Measurements from ENCODE around the gene CPXM2. TPM values are rescaled to one million over a fixed set of nuclear protein-coding genes. Genes with fewer than 3 reads are reported as not detected.

Gene CPXM2
- total and polyA plus RNA-seq, 4 donors: 0.05 to 0.92 (median 0.44) TPM

DNA sequence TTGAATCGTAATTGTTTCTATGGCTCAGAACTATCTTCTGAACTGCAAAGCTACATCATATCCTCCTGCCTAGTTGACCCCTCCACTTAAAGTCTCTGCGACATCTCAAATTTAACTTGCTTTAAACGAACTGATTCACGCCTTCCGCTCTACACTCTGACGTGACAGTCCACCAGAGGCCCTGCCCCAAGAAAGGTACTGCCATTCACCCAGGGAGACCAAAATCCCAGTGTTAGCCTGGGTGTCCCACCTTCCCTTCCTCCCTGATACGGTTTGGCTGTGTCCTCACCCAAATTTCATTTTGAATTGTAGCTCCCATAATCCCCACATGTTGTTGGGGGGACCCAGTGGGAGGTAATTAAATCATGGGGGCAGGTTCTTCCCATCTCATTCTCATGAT, 90.8 kb downstream of the CPXM2 start (continued):
- TF ChIP-seq, protein P1, sequence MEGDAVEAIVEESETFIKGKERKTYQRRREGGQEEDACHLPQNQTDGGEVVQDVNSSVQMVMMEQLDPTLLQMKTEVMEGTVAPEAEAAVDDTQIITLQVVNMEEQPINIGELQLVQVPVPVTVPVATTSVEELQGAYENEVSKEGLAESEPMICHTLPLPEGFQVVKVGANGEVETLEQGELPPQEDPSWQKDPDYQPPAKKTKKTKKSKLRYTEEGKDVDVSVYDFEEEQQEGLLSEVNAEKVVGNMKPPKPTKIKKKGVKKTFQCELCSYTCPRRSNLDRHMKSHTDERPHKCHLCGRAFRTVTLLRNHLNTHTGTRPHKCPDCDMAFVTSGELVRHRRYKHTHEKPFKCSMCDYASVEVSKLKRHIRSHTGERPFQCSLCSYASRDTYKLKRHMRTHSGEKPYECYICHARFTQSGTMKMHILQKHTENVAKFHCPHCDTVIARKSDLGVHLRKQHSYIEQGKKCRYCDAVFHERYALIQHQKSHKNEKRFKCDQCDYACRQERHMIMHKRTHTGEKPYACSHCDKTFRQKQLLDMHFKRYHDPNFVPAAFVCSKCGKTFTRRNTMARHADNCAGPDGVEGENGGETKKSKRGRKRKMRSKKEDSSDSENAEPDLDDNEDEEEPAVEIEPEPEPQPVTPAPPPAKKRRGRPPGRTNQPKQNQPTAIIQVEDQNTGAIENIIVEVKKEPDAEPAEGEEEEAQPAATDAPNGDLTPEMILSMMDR (IDR thresholded peaks at IDR 0.05; ENCODE audit: low read depth, low read length, missing input control): no peak
- TF ChIP-seq TAF1 (conservative IDR thresholded peaks at IDR 0.05): no peak
- TF ChIP-seq HNF4G (IDR thresholded peaks at IDR 0.05): no peak
- TF ChIP-seq FOXA2 (IDR thresholded peaks at IDR 0.05): no peak
- TF ChIP-seq HNF4A (conservative IDR thresholded peaks at IDR 0.05): no peak
- no peak for TF ChIP-seq SP1 (IDR thresholded peaks at IDR 0.05)

DNA sequence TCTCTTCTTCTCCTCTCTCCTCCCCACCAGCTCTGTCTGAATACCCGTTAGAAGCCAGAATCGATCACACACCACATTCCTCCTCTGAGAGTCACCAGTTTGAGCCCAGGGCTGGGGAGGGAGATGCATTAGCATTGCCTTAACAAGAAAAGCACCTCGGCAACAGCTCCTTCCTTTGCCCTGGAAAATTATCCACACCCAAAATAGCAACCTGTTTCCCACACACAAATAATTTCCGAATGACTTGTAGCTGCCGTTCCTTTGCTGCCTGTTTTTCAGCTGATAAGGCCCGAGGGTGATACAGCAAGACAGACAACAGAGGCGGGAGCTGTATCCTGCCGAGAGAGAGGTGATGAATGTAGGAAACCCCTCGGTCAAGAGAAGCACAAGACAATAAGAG, 91.3 kb downstream of the CPXM2 start:
- WGBS: 22% methylated on average over 9 of the region's 9 CpGs
- H3K36me3 ChIP-seq (ENCODE audit: control insufficient read depth in 4 of 4, insufficient read depth in 3 of 4, low read depth in 1 of 4, low read length in 3 of 4): no peaks in the 10 kb centered on the region
- peaks cover 0 to 3% (median 0%) of the 10 kb centered on the region in 4 donors for H3K27me3 ChIP-seq (ENCODE audit: control insufficient read depth in 4 of 4, insufficient read depth in 4 of 4, low read length in 3 of 4)
- H3K27ac ChIP-seq (ENCODE audit: low read depth in 1 of 2, low read length in 2 of 2): no peak overlapping the region
- peaks cover 0 to 1% (median 0%) of the 10 kb centered on the region in 4 donors for H3K9me3 ChIP-seq (ENCODE audit: control insufficient read depth in 4 of 4, low read length in 3 of 4)
- TF ChIP-seq HNF4G (IDR thresholded peaks at IDR 0.05) (no peak), EGR1 (IDR thresholded peaks at IDR 0.05; ENCODE audit: low read depth in 2 of 2) (no peak), NR2F2 (IDR thresholded peaks at IDR 0.05) (no peak), TAF1 (conservative IDR thresholded peaks at IDR 0.05) (no peak), HNF4A (conservative IDR thresholded peaks at IDR 0.05) (no peak), GABPA (IDR thresholded peaks at IDR 0.05 in 1 of 2, conservative IDR thresholded peaks at IDR 0.05 in 1 of 2) (no peak), RXRA (IDR thresholded peaks at IDR 0.05) (no peak), SP1 (IDR thresholded peaks at IDR 0.05) (no peak), YY1 (IDR thresholded peaks at IDR 0.05) (no peak)
- TF ChIP-seq, protein P2, sequence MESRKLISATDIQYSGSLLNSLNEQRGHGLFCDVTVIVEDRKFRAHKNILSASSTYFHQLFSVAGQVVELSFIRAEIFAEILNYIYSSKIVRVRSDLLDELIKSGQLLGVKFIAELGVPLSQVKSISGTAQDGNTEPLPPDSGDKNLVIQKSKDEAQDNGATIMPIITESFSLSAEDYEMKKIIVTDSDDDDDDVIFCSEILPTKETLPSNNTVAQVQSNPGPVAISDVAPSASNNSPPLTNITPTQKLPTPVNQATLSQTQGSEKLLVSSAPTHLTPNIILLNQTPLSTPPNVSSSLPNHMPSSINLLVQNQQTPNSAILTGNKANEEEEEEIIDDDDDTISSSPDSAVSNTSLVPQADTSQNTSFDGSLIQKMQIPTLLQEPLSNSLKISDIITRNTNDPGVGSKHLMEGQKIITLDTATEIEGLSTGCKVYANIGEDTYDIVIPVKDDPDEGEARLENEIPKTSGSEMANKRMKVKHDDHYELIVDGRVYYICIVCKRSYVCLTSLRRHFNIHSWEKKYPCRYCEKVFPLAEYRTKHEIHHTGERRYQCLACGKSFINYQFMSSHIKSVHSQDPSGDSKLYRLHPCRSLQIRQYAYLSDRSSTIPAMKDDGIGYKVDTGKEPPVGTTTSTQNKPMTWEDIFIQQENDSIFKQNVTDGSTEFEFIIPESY (IDR thresholded peaks at IDR 0.05): no peak
- TF ChIP-seq, protein P3, sequence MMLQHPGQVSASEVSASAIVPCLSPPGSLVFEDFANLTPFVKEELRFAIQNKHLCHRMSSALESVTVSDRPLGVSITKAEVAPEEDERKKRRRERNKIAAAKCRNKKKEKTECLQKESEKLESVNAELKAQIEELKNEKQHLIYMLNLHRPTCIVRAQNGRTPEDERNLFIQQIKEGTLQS (IDR thresholded peaks at IDR 0.05): no peak
- TF ChIP-seq, protein P4, sequence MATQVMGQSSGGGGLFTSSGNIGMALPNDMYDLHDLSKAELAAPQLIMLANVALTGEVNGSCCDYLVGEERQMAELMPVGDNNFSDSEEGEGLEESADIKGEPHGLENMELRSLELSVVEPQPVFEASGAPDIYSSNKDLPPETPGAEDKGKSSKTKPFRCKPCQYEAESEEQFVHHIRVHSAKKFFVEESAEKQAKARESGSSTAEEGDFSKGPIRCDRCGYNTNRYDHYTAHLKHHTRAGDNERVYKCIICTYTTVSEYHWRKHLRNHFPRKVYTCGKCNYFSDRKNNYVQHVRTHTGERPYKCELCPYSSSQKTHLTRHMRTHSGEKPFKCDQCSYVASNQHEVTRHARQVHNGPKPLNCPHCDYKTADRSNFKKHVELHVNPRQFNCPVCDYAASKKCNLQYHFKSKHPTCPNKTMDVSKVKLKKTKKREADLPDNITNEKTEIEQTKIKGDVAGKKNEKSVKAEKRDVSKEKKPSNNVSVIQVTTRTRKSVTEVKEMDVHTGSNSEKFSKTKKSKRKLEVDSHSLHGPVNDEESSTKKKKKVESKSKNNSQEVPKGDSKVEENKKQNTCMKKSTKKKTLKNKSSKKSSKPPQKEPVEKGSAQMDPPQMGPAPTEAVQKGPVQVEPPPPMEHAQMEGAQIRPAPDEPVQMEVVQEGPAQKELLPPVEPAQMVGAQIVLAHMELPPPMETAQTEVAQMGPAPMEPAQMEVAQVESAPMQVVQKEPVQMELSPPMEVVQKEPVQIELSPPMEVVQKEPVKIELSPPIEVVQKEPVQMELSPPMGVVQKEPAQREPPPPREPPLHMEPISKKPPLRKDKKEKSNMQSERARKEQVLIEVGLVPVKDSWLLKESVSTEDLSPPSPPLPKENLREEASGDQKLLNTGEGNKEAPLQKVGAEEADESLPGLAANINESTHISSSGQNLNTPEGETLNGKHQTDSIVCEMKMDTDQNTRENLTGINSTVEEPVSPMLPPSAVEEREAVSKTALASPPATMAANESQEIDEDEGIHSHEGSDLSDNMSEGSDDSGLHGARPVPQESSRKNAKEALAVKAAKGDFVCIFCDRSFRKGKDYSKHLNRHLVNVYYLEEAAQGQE (IDR thresholded peaks at IDR 0.05): no peak
- TF ChIP-seq, protein P1 (IDR thresholded peaks at IDR 0.05; ENCODE audit: low read depth, low read length, missing input control): no peak
- no peak for DNase-seq (ENCODE audit: low spot score)
- H3K9ac ChIP-seq (ENCODE audit: low read depth in 1 of 2, low read length in 2 of 2): no peak overlapping the region
- H3K4me3 ChIP-seq (ENCODE audit: low read depth in 1 of 3, low read length in 3 of 3): no peak overlapping the region
- H3K4me1 ChIP-seq (ENCODE audit: control insufficient read depth in 4 of 4, insufficient read depth in 4 of 4, low read length in 3 of 4): no peaks in the 10 kb centered on the region
